GM18526 (cell line): ENCODE measurements around the gene CCNQ.

Source experiments
- POLR2A ChIP-seq: IDR thresholded peaks from 3 replicates; pipeline ENCODE4 v1.6.1; 2011; ENCODE audit not compliant: insufficient read length; ENCODE audit errors: extremely low read depth

The CCNQ gene

GRCh38 chrX:153639177-153640044 lies 40.5 kb upstream of the CCNQ start:
- no peak for TF ChIP-seq POLR2A

- no peak for TF ChIP-seq POLR2A
Measured at GRCh38 chrX:153638436-153639176, 39.7 kb upstream of the CCNQ start.

GRCh38 chrX:153638041-153638371 lies 39.1 kb upstream of the CCNQ start:
- no peak for TF ChIP-seq POLR2A

GRCh38 chrX:153637121-153638040 lies 38.4 kb upstream of the CCNQ start:
- no peak for TF ChIP-seq POLR2A

- TF ChIP-seq POLR2A, result no peak
Measured at GRCh38 chrX:153636716-153637115, 37.8 kb upstream of the CCNQ start.

GRCh38 chrX:153635788-153636668 lies 37.1 kb upstream of the CCNQ start:
- no peak for TF ChIP-seq POLR2A

- no peak for TF ChIP-seq POLR2A
Measured at GRCh38 chrX:153635388-153635787, 36.4 kb upstream of the CCNQ start.

GRCh38 chrX:153634832-153635231 lies 35.9 kb upstream of the CCNQ start:
- TF ChIP-seq POLR2A, result no peak

- no peak for TF ChIP-seq POLR2A
Measured at GRCh38 chrX:153634236-153634635, 35.3 kb upstream of the CCNQ start.

- TF ChIP-seq POLR2A, result no peak
Measured at GRCh38 chrX:153633607-153634180, 34.8 kb upstream of the CCNQ start.

GRCh38 chrX:153633048-153633447 lies 34.1 kb upstream of the CCNQ start:
- TF ChIP-seq POLR2A, result no peak

- TF ChIP-seq POLR2A, result no peak
Measured at GRCh38 chrX:153632595-153632946, 33.6 kb upstream of the CCNQ start.

- TF ChIP-seq POLR2A, result no peak
Measured at GRCh38 chrX:153631907-153632594, 33.1 kb upstream of the CCNQ start.

GRCh38 chrX:153631346-153631745 lies 32.4 kb upstream of the CCNQ start:
- no peak for TF ChIP-seq POLR2A
